Activated naive CD4-positive, alpha-beta T cell treated with anti-CD3 and anti-CD28 coated beads for 36 hours (primary cell): ENCODE data around the gene TEAD3. TPM values are rescaled to one million over a fixed set of nuclear protein-coding genes. Genes with fewer than 3 reads are reported as not detected.

ENCODE experiments used
- microRNA-seq: library from miRNA; unstranded; fragments of <30 nt; microRNA quantifications from one replicate; pipeline ENCODE4 v1.2.0, GENCODE V29; 2022; ENCODE audit warnings: borderline microRNAs expressed, borderline replicate concordance
- total RNA-seq, 2 experiments: library from RNA; stranded (reverse); gene quantifications; one replicate each; pipeline ENCODE4 v1.2.3, GENCODE V29; 2021

Gene TEAD3
- total RNA-seq, 2 experiments from 2014 or later, result 1.1 to 1.4 TPM

Small RNAs within 50 kb of the gene (microRNA-seq; reads per million reads assigned to microRNA genes)
- gene MIR7111, result 9.9 reads per million, percentile 22 among the genes with 10 or more reads in this experiment

Other genes starting within 250 kb of the TEAD3 start
- 10 to 100 TPM; 32.4 to 38.2 TPM for gene ZNF76, start 237.3 kb downstream of the TEAD3 start, total RNA-seq
- 10 to 100 TPM; 89.9 to 90.6 TPM for gene DEF6, start 199.3 kb downstream of the TEAD3 start, total RNA-seq
- 10 to 100 TPM; 10.8 to 11.2 TPM for gene PPARD, start 154.5 kb downstream of the TEAD3 start, total RNA-seq
- 10 to 100 TPM; 16.3 TPM for gene FANCE, start 44.7 kb downstream of the TEAD3 start, total RNA-seq
- gene RPL10A, start 28.7 kb downstream of the TEAD3 start, total RNA-seq, result 1,000 to 10,000 TPM; 2,437 to 2,507 TPM
- not detected for gene TULP1, start 15.8 kb upstream of the TEAD3 start, total RNA-seq
- gene FKBP5, start 191.8 kb upstream of the TEAD3 start, total RNA-seq, result 100 to 1,000 TPM; 202 to 208 TPM
- 1 to 10 TPM; 3.1 to 3.9 TPM for gene ARMC12, start 240.0 kb upstream of the TEAD3 start, total RNA-seq